ENCODE results near the gene PPP2R5E. TPM values are rescaled to one million over a fixed set of nuclear protein-coding genes. Genes with fewer than 3 reads are reported as not detected.

The PPP2R5E gene
- total RNA-seq, 1 donor from 2014 or later: 67.7 TPM

GRCh38 chr14:63423889-63424288, 119.3 kb downstream of the PPP2R5E start:
- no peak for DNase-seq
- Mint-ChIP-seq H3K27ac (ENCODE audit: unreplicated experiment) (no peak overlapping the region), H3K36me3 (ENCODE audit: unreplicated experiment) (no peaks in the 10 kb centered on the region), H3K9me3 (ENCODE audit: unreplicated experiment) (no peaks in the 10 kb centered on the region), H3K27me3 (ENCODE audit: unreplicated experiment) (no peaks in the 10 kb centered on the region), H3K4me1 (ENCODE audit: low read depth, unreplicated experiment) (no peaks in the 10 kb centered on the region), H3K4me3 (ENCODE audit: unreplicated experiment) (no peak overlapping the region)
- TF ChIP-seq, protein P1, sequence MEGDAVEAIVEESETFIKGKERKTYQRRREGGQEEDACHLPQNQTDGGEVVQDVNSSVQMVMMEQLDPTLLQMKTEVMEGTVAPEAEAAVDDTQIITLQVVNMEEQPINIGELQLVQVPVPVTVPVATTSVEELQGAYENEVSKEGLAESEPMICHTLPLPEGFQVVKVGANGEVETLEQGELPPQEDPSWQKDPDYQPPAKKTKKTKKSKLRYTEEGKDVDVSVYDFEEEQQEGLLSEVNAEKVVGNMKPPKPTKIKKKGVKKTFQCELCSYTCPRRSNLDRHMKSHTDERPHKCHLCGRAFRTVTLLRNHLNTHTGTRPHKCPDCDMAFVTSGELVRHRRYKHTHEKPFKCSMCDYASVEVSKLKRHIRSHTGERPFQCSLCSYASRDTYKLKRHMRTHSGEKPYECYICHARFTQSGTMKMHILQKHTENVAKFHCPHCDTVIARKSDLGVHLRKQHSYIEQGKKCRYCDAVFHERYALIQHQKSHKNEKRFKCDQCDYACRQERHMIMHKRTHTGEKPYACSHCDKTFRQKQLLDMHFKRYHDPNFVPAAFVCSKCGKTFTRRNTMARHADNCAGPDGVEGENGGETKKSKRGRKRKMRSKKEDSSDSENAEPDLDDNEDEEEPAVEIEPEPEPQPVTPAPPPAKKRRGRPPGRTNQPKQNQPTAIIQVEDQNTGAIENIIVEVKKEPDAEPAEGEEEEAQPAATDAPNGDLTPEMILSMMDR (IDR thresholded peaks at IDR 0.05; ENCODE audit: partially characterized antibody, unreplicated experiment): no peak

DNA sequence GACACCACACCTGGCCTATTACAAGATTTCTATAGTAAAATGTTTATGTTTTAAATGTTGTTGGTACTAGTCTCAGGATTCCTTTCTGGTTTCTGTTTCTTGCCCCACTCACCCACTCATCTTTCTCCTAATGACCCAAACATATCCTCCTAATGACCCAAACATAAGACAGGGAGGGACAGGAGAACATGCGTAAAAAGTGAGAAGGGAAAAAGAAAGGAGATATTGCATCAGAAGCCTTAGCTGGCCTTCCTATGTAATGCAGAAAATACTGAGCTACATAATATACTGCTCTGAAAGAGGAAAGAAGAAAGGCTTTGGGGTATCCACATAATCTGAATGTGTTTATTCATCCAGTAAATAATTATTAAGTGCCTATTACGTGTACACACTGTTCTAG, 119.8 kb downstream of the PPP2R5E start:
- DNase-seq: no peak
- Mint-ChIP-seq H3K36me3 (ENCODE audit: unreplicated experiment) (no peaks in the 10 kb centered on the region), H3K27ac (ENCODE audit: unreplicated experiment) (no peak overlapping the region), H3K4me3 (ENCODE audit: unreplicated experiment) (no peak overlapping the region), H3K9me3 (ENCODE audit: unreplicated experiment) (no peaks in the 10 kb centered on the region), H3K27me3 (ENCODE audit: unreplicated experiment) (no peaks in the 10 kb centered on the region), H3K4me1 (ENCODE audit: low read depth, unreplicated experiment) (no peaks in the 10 kb centered on the region)
- TF ChIP-seq, protein P1 (IDR thresholded peaks at IDR 0.05; ENCODE audit: partially characterized antibody, unreplicated experiment): no peak

- no peaks in the 10 kb centered on the region for H3K27me3 Mint-ChIP-seq (ENCODE audit: unreplicated experiment)
- H3K9me3 Mint-ChIP-seq (ENCODE audit: unreplicated experiment): no peaks in the 10 kb centered on the region
Observed at GRCh38 chr14:63421919-63422318, 121.3 kb downstream of the PPP2R5E start.

GRCh38 chr14:63421226-63421625, 122.0 kb downstream of the PPP2R5E start:
- H3K36me3 Mint-ChIP-seq (ENCODE audit: unreplicated experiment): no peaks in the 10 kb centered on the region
- TF ChIP-seq, protein P1 (IDR thresholded peaks at IDR 0.05; ENCODE audit: partially characterized antibody, unreplicated experiment): no peak
- H3K27me3 Mint-ChIP-seq (ENCODE audit: unreplicated experiment): no peaks in the 10 kb centered on the region
- no peak overlapping the region for H3K27ac Mint-ChIP-seq (ENCODE audit: unreplicated experiment)
- no peak overlapping the region for H3K4me3 Mint-ChIP-seq (ENCODE audit: unreplicated experiment)
- no peak for DNase-seq
- H3K9me3 Mint-ChIP-seq (ENCODE audit: unreplicated experiment): no peaks in the 10 kb centered on the region
- H3K4me1 Mint-ChIP-seq (ENCODE audit: low read depth, unreplicated experiment): no peaks in the 10 kb centered on the region

More at GRCh38 chr14:63421919-63422318, 121.3 kb downstream of the PPP2R5E start:
- Mint-ChIP-seq H3K36me3 (ENCODE audit: unreplicated experiment) (no peaks in the 10 kb centered on the region), H3K4me3 (ENCODE audit: unreplicated experiment) (no peak overlapping the region), H3K27ac (ENCODE audit: unreplicated experiment) (no peak overlapping the region), H3K4me1 (ENCODE audit: low read depth, unreplicated experiment) (no peaks in the 10 kb centered on the region)
- DNase-seq: no peak
- TF ChIP-seq, protein P1 (IDR thresholded peaks at IDR 0.05; ENCODE audit: partially characterized antibody, unreplicated experiment): no peak

- TF ChIP-seq, protein P1 (IDR thresholded peaks at IDR 0.05; ENCODE audit: partially characterized antibody, unreplicated experiment): no peak
- DNase-seq: no peak
- H3K4me3 Mint-ChIP-seq (ENCODE audit: unreplicated experiment): no peak overlapping the region
- H3K4me1 Mint-ChIP-seq (ENCODE audit: low read depth, unreplicated experiment): no peaks in the 10 kb centered on the region
- H3K27ac Mint-ChIP-seq (ENCODE audit: unreplicated experiment): no peak overlapping the region
- H3K27me3 Mint-ChIP-seq (ENCODE audit: unreplicated experiment): no peaks in the 10 kb centered on the region
- H3K9me3 Mint-ChIP-seq (ENCODE audit: unreplicated experiment): no peaks in the 10 kb centered on the region
- H3K36me3 Mint-ChIP-seq (ENCODE audit: unreplicated experiment): no peaks in the 10 kb centered on the region
Observed at GRCh38 chr14:63418020-63418419, 125.2 kb downstream of the PPP2R5E start.

Measured in glutamatergic neuron (in vitro differentiated cells).